HG03342 (cell line): ENCODE data around the gene VWA5B2.
A peak's percentile ranks its signal among the peaks of the same experiment; 100 is the strongest.

Source experiments
- ATAC-seq: cut with Tn5 transposase; IDR thresholded peaks from one replicate; pipeline ENCODE4 v1.9.1; 2021; ENCODE audit warnings: mild to moderate bottlenecking, moderate library complexity; ENCODE audit not compliant: unreplicated experiment

VWA5B2 gene

GRCh38 chr3:184229394-184230080 lies at the start of gene VWA5B2:
VWA5B2 (plus strand) TSS chr3:184229585; CDS start chr3:184230529, 944 bp downstream.
- ATAC-seq, result peak; percentile 82

DNA sequence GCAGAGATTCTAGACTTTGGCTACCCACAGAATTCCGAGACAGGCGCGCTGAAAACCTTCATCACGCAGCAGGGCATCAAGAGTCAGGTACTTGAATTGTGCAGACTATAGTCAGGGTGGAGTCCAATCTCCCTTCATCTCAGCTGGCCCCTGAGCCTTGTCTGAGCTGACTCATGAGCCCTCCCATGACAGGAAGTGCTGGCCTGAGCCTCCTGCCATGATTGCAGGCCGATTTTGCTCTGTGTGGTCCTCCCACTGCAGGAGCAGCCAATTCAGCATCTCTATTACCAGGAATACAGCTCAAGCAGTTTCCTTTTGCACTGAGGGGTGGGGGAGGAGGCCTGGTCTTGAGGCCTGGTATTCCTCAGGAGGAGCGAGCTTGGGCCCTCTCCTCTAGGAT lies 49.2 kb upstream of the VWA5B2 start:
- ATAC-seq, result no peak

GRCh38 chr3:184181596-184181995 lies 47.8 kb upstream of the VWA5B2 start:
- no peak for ATAC-seq

DNA sequence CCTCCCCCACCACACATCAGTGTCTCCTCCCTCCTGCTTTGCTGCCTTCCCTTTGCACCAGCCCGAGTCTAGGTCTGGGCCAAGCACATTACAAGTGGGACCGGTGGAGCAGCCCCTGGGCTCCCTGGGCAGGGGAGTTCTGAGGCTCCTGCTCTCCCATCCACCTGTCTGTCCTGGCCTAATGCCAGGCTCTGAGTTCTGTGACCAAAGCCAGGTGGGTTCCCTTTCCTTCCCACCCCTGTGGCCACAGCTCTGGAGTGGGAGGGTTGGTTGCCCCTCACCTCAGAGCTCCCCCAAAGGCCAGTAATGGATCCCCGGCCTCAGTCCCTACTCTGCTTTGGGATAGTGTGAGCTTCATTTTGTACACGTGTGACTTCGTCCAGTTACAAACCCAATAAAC lies 45.7 kb upstream of the VWA5B2 start:
- ATAC-seq, result no peak

DNA sequence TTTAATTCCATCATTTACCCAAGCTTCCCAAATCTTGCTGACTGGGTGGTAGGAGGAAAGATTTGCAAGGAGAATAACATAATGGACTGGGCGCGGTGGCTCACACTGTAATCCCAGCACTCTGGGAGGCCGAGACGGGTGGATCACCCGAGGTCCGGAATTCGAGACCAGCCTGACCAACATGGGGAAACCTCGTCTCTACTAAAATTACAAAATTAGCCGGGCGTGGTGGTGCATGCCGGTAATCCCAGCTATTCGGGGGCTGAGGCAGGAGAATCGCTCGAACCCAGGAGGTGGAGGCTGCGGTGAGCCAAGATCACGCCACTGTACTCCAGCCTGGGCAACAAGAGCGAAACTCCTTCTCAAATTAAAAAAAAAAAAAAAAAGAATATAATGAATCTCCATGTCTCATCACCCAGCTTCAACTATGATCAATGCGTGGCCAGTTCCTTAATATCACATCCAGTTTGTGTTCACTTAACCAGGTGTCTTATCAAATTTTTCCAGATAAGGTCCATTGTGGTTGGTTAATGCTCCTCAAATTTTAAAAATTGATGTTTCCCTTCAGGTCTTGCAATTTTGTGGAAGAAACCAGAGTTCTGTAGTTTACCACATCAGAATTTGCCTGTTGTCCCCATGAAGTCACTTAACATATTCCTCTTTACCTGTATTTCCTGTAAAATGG lies 44.7 kb upstream of the VWA5B2 start:
- no peak for ATAC-seq

DNA sequence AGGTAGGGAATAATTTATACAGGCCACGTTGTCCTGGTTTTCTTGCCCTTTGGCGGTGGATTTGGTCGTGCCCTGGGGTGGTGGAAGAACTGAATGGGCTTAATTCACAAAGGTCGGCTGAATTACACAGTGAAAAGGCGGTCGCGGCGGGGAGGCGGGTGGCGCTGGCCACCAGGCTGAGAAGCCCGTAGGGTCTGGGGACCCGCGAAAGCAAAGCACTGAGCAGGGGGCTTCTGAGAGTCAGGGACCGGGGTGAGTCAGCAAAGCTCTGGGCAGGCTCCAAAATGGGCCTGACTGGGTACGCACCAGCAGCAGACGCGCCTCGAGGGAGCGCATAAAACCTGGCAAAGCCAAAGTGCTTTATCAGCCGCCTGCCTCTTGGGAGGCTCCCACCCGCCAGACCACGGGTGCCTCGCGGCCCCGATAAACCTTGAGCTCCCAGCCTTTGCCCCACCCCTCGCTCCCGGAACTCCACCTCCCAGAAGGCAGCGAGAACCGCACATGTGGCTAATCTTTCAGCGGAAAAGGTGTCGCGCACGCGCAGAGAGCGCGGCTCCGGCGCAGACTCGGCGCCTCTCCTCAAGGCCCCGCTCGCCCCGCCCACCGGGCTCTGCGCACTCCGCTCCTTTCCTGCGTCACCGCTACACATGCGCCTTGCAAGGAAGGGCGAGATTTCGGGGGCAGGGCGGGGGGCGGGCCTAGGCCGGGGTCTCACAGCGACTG lies 43.8 kb upstream of the VWA5B2 start:
- ATAC-seq, result peak; percentile 90

DNA sequence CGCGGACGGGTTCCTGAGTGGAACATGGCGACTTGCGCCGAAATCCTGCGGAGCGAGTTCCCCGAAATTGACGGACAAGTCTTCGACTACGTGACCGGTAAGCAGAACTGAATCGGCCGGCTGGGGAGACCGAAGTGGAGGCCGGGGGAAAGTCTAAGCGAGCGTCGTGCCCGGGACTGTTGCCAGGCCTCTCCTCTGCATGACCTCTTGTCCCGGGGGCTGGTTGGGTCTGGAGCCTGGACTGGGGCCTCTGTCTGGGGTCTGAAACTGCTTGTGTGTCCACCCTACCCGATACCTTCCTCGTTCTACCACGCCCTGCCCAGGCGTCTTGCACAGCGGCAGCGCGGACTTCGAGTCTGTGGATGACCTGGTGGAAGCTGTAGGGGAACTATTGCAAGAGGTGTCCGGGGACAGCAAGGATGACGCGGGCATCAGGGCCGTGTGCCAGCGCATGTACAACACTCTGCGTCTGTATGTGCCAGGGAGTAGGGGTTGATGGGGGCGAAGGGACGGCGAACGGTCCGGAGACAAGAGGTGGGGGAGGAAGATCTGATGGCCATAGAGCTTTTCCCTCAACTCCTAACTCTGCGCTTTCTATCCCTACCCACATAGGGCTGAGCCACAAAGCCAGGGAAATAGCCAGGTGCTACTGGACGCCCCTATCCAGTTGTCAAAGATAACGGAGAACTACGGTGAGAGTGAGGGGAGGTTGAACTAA lies 43.0 kb upstream of the VWA5B2 start, which contains the start of gene ABCF3:
ABCF3 (plus strand) TSS at position 16 of the 718 bp plus-strand sequence; CDS start at position 25, 9 bp downstream.
- ATAC-seq, result peak; percentile 32

- no peak for ATAC-seq
Measured at GRCh38 chr3:184186902-184187207, 42.5 kb upstream of the VWA5B2 start.

GRCh38 chr3:184188080-184188479 lies 41.3 kb upstream of the VWA5B2 start:
- ATAC-seq, result no peak

- no peak for ATAC-seq
Measured at GRCh38 chr3:184189421-184189820, 40.0 kb upstream of the VWA5B2 start.

DNA sequence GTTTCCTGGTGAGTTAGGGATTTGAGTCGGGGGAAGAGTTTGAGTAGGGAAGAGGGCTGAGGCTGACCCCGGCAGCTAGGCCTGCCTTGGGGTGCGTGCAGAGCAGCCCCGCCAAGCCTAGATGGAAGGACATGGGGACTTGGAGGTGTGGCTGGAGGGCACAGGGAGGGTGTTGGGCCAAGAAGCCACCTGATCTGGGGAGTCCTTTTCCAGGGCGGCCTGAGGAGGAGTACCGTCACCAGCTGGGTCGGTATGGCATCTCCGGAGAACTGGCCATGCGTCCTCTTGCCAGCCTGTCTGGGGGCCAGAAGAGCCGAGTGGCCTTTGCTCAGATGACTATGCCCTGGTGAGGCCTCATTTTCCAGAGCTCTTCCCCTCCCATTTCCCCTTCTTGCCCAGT lies 36.5 kb upstream of the VWA5B2 start:
- ATAC-seq, result no peak

GRCh38 chr3:184193991-184194539 lies 35.3 kb upstream of the VWA5B2 start:
- no peak for ATAC-seq

DNA sequence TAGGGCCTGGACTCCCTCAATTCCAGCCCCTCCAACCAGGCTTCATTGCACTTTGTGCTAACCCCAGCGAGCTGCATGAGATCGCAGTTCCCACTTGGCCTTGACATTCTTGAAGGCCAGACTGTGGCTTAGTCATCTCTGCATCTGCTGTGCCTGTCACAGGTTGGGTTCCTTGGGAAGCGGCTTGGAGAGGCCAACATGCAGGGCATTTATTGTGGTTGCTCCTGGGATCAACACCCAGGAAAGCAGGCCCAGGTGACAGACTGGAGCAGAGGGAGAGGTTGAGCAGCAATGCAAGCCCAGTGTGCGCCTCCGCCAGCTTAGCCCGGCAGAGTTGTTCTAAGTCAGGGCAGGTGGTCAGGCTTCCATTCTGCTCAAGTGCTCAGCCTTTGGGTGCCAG lies 32.8 kb upstream of the VWA5B2 start:
- ATAC-seq, result no peak

GRCh38 chr3:184198509-184198908 lies 30.9 kb upstream of the VWA5B2 start:
- no peak for ATAC-seq

DNA sequence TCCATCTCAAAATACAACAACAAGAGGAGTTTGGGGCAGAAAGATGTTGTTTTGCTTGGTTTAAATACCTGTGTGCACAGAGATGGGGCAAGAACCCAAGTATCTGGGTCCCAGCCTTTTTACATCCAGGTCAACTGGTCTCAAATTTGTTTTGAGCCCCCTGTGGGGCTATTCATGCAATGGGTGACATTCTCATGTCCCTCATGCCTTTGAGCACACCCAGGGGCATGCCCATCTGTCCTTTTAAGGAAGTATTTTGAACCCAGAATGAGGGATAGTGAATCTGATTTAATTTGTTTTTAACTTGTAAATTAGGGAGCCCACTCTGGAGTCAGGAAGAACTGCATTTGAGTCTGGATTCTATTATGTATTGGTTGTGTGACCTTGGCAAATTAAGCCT lies 28.6 kb upstream of the VWA5B2 start:
- ATAC-seq, result no peak

DNA sequence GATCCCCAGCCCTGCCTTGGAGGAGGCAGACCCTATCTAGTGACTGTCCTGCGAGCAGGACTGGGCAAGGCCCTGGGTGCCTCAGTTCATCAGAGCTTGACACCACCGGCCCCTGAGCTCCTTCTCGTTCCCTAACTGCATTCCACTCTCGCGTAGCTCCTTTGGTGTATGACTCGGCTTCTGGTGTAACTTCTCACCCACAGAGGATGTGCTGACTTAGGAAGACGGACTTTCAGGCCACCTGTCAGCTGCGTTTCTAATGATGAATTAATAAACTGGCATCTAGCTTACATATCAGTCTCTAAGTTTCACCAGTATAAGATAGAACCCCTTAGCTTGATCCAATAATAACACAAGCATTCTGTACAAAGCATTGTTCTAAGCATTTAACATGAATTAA lies 25.9 kb upstream of the VWA5B2 start:
- no peak for ATAC-seq

- no peak for ATAC-seq
Measured at GRCh38 chr3:184209146-184209923, 20.1 kb upstream of the VWA5B2 start.

DNA sequence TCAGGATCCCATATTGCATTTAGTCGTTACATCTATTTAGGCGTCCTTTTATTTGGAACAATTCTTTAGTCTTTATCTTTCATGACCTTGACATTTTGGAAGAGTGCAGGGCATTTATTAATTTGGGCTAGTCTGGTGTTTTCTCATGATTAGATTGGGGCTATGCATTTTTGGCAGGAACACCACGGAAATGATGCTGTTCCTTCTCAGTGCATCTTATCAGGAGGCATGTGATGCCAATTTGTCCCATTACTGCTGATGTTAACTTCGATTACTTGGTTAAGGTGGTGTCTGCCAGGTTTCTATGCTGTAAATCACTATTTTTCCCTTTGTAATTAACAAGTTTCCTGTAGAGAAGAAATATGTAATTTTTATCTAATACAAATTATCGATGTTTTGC lies 18.1 kb upstream of the VWA5B2 start:
- ATAC-seq, result no peak

- ATAC-seq, result no peak
Measured at GRCh38 chr3:184211718-184212117, 17.7 kb upstream of the VWA5B2 start.

GRCh38 chr3:184218814-184219213 lies 10.6 kb upstream of the VWA5B2 start:
- ATAC-seq, result no peak
